GM19455 (cell line): ENCODE measurements around the gene GRK5.

Source experiments
- ATAC-seq: cut with Tn5 transposase; IDR thresholded peaks from one replicate; pipeline ENCODE4 v1.9.1; 2021; ENCODE audit not compliant: unreplicated experiment

GRK5 gene

GRCh38 chr10:119415536-119416503 is 208.4 kb downstream of the GRK5 start:
- no peak for ATAC-seq

- ATAC-seq: no peak
These were observed 209.5 kb downstream of the GRK5 start for GRCh38 chr10:119416855-119417254.

GRCh38 chr10:119417852-119418251 is 210.5 kb downstream of the GRK5 start:
- ATAC-seq: no peak

- ATAC-seq: no peak
These were observed 211.0 kb downstream of the GRK5 start for GRCh38 chr10:119418362-119418761.

- no peak for ATAC-seq
These were observed 212.6 kb downstream of the GRK5 start for GRCh38 chr10:119419931-119420330.

GRCh38 chr10:119420950-119421875 is 213.8 kb downstream of the GRK5 start:
- ATAC-seq: no peak

- no peak for ATAC-seq
These were observed 214.7 kb downstream of the GRK5 start for GRCh38 chr10:119421891-119422681.

GRCh38 chr10:119422682-119423509 is 215.5 kb downstream of the GRK5 start:
- no peak for ATAC-seq

GRCh38 chr10:119423510-119424257 is 216.3 kb downstream of the GRK5 start:
- no peak for ATAC-seq

GRCh38 chr10:119424258-119424975 is 217.0 kb downstream of the GRK5 start:
- no peak for ATAC-seq

GRCh38 chr10:119425102-119425880 is 217.9 kb downstream of the GRK5 start:
- no peak for ATAC-seq

- no peak for ATAC-seq
These were observed 218.5 kb downstream of the GRK5 start for GRCh38 chr10:119425881-119426170.

GRCh38 chr10:119426699-119427098 is 219.3 kb downstream of the GRK5 start:
- ATAC-seq: no peak

GRCh38 chr10:119427263-119427864 is 220.0 kb downstream of the GRK5 start:
- ATAC-seq: no peak

GRCh38 chr10:119428789-119429188 is 221.4 kb downstream of the GRK5 start:
- ATAC-seq: no peak

- no peak for ATAC-seq
These were observed 222.4 kb downstream of the GRK5 start for GRCh38 chr10:119429771-119430170.

GRCh38 chr10:119431034-119431772 is 223.8 kb downstream of the GRK5 start:
- no peak for ATAC-seq
